H1 (cell line): ENCODE measurements around the gene SGMS1. TPM values are rescaled to one million over a fixed set of nuclear protein-coding genes. Genes with fewer than 3 reads are reported as not detected.

Experiments used
- CTCF ChIA-PET: fragments of 300-600 bp; sonication (Branson Sonifier 250); formaldehyde crosslinking; loops from one replicate; lab custom pipeline; 2021; ENCODE audit not compliant: partially characterized antibody; lab: Charles Lee
- POLR2A ChIA-PET: fragments of 300-600 bp; sonication (Branson Sonifier 250); formaldehyde crosslinking; loops from one replicate; lab custom pipeline; 2021; ENCODE audit warnings: inconsistent platforms; ENCODE audit not compliant: partially characterized antibody; lab: Charles Lee
- DNase-seq, 2 experiments: peaks; one replicate each; pipeline versions ENCODE4 v3.0.0 to v3.0.0-alpha.2; 2010 to 2022; ENCODE audit warnings: low spot score in 2 of 2, low read depth in 1 of 2, mixed read lengths in 1 of 2
- FAIRE-seq: peaks from 2 replicates; lab custom pipeline; 2011; peaks lifted over from hg19 to GRCh38; lab: Jason Lieb, UNC
- H2AFZ ChIP-seq: 2 replicates; pipeline ENCODE4 v1.8.1; 2012; ENCODE audit warnings: low read length, inconsistent platforms
- H2AK5ac ChIP-seq: 2 replicates; pipeline ENCODE4 v1.6.1; 2013; ENCODE audit warnings: low read depth, low read length
- H2BK120ac ChIP-seq: replicated peaks from 2 replicates; pipeline ENCODE3; 2013; ENCODE audit warnings: low read depth, low read length, inconsistent platforms
- H2BK12ac ChIP-seq: 2 replicates; pipeline ENCODE4 v1.6.1; 2013; ENCODE audit warnings: low read depth, low read length
- H2BK15ac ChIP-seq: 2 replicates; pipeline ENCODE4 v1.6.1; 2013; ENCODE audit warnings: low read length
- H2BK20ac ChIP-seq: 2 replicates; pipeline ENCODE4 v1.6.1; 2013; ENCODE audit warnings: low read length
- H2BK5ac ChIP-seq: 2 replicates; pipeline ENCODE4 v1.6.1; 2013; ENCODE audit warnings: low read depth, low read length
- H3K14ac ChIP-seq: 2 replicates; pipeline ENCODE4 v1.6.1; 2013; ENCODE audit warnings: inconsistent platforms; ENCODE audit not compliant: insufficient read length
- H3K18ac ChIP-seq: 2 replicates; pipeline ENCODE4 v1.6.1; 2013; ENCODE audit warnings: low read length; ENCODE audit errors: extremely low read depth
- H3K23ac ChIP-seq: 2 replicates; pipeline ENCODE4 v1.6.1; 2013; ENCODE audit warnings: inconsistent platforms; ENCODE audit not compliant: insufficient read length
- H3K23me2 ChIP-seq: 2 replicates; pipeline ENCODE4 v1.6.1; 2013; ENCODE audit warnings: low read depth, low read length
- H3K27ac ChIP-seq: 2 replicates; pipeline ENCODE4 v1.6.1; 2011; ENCODE audit warnings: low read depth, low read length, inconsistent platforms
- H3K27me3 ChIP-seq, 4 experiments: replicated peaks in 1 of 4; 1 replicate in 1 of 4; 2 replicates in 3 of 4; pipeline versions ENCODE4 v1.6.1 to v1.8.1; 2011 to 2013; ENCODE audit warnings: low read length in 3 of 4, mild to moderate bottlenecking in 3 of 4, inconsistent platforms in 2 of 4, mixed read lengths in 2 of 4, moderate library complexity in 1 of 4; ENCODE audit not compliant: control insufficient read depth in 3 of 4, insufficient read depth in 3 of 4; ENCODE audit errors: extremely low read depth in 1 of 4
- H3K36me3 ChIP-seq, 4 experiments: 2 replicates each; pipeline versions ENCODE4 v1.6.1 to v1.8.1; 2011 to 2013; ENCODE audit warnings: mild to moderate bottlenecking in 4 of 4, low read length in 3 of 4, moderate library complexity in 2 of 4, control low read depth in 1 of 4, inconsistent platforms in 1 of 4; ENCODE audit not compliant: insufficient read depth in 4 of 4, control insufficient read depth in 2 of 4
- H3K4ac ChIP-seq: replicated peaks from 2 replicates; pipeline ENCODE3; 2013; ENCODE audit warnings: low read length, low read depth, mixed read lengths, inconsistent platforms; ENCODE audit not compliant: insufficient read length
- H3K4me1 ChIP-seq, 4 experiments: replicated peaks in 1 of 4; 1 replicate in 1 of 4; 2 replicates in 3 of 4; pipeline versions ENCODE4 v1.6.1 to v1.8.1; 2011 to 2013; ENCODE audit warnings: low read length in 3 of 4, inconsistent platforms in 2 of 4, mixed read lengths in 1 of 4; ENCODE audit not compliant: insufficient read depth in 4 of 4, control insufficient read depth in 3 of 4
- H3K4me2 ChIP-seq, 2 experiments: 2 replicates each; pipeline versions ENCODE4 v1.6.1 to v1.8.1; 2011 to 2013; ENCODE audit warnings: low read depth in 2 of 2, low read length in 2 of 2, control low read depth in 1 of 2, inconsistent platforms in 1 of 2, mild to moderate bottlenecking in 1 of 2; ENCODE audit not compliant: insufficient read depth in 1 of 2
- H3K4me3 ChIP-seq, 4 experiments: fragments of 200-600, 300-600 bp in 1 of 4; sonication (generic), shearing (Covaris generic), sonication (Bioruptor Twin) in 1 of 4; 2 replicates each; pipeline versions ENCODE4 v1.5.1 to v1.8.1; 2011 to 2016; ENCODE audit warnings: low read length in 4 of 4, low read depth in 3 of 4, control low read depth in 2 of 4, inconsistent platforms in 2 of 4, mild to moderate bottlenecking in 2 of 4, mixed read lengths in 1 of 4, moderate library complexity in 1 of 4; ENCODE audit not compliant: insufficient read depth in 2 of 4; ENCODE audit errors: extremely low read depth in 1 of 4
- H3K56ac ChIP-seq: replicated peaks from 2 replicates; pipeline ENCODE3; 2013; ENCODE audit warnings: low read depth, mild to moderate bottlenecking, mixed read lengths, low read length, inconsistent platforms; ENCODE audit not compliant: insufficient read length
- H3K79me1 ChIP-seq: 2 replicates; pipeline ENCODE4 v1.6.1; 2013; ENCODE audit warnings: low read depth, low read length, control low read depth
- H3K79me2 ChIP-seq, 2 experiments: 2 replicates each; pipeline versions ENCODE4 v1.6.1 to v1.8.1; 2012 to 2013; ENCODE audit warnings: low read length in 2 of 2, mild to moderate bottlenecking in 2 of 2, inconsistent platforms in 1 of 2; ENCODE audit not compliant: insufficient read depth in 2 of 2, control insufficient read depth in 1 of 2
- H3K9ac ChIP-seq, 4 experiments: replicated peaks in 1 of 4; 1 replicate in 1 of 4; 2 replicates in 3 of 4; pipeline versions ENCODE4 v1.6.1 to v1.8.1; 2011 to 2013; ENCODE audit warnings: low read depth in 3 of 4, low read length in 3 of 4, control low read depth in 2 of 4, mild to moderate bottlenecking in 2 of 4, moderate library complexity in 2 of 4, inconsistent platforms in 1 of 4; ENCODE audit errors: extremely low read depth in 1 of 4
- H3K9me3 ChIP-seq, 2 experiments: 2 replicates each; pipeline versions ENCODE4 v1.6.1 to v1.8.1; 2012 to 2013; ENCODE audit warnings: mild to moderate bottlenecking in 2 of 2, moderate library complexity in 2 of 2, control low read depth in 1 of 2, inconsistent platforms in 1 of 2, low read depth in 1 of 2, low read length in 1 of 2, mixed read lengths in 1 of 2; ENCODE audit not compliant: insufficient read depth in 2 of 2
- H4K20me1 ChIP-seq, 2 experiments: replicated peaks in 1 of 2; 2 replicates each; pipeline versions ENCODE3 to v1.8.1; 2011 to 2013; ENCODE audit warnings: inconsistent platforms in 2 of 2, low read length in 2 of 2, mild to moderate bottlenecking in 1 of 2; ENCODE audit not compliant: insufficient read depth in 2 of 2, control insufficient read depth in 1 of 2
- H4K5ac ChIP-seq: 2 replicates; pipeline ENCODE4 v1.6.1; 2013; ENCODE audit warnings: low read length, low read depth, mixed read lengths, inconsistent platforms; ENCODE audit not compliant: insufficient read length
- H4K8ac ChIP-seq: 2 replicates; pipeline ENCODE4 v1.8.0; 2013; ENCODE audit warnings: mild to moderate bottlenecking, moderate library complexity, low read length, inconsistent platforms; ENCODE audit not compliant: insufficient read depth; ENCODE audit errors: extremely low read depth
- H4K91ac ChIP-seq: replicated peaks from 2 replicates; pipeline ENCODE3; 2013; ENCODE audit warnings: low read length, mixed read lengths, inconsistent platforms; ENCODE audit not compliant: insufficient read length
- BCL11A ChIP-seq, 2 experiments: IDR thresholded peaks; one replicate each; pipeline ENCODE4 v1.6.1; 2011; ENCODE audit warnings: low read depth in 2 of 2, low read length in 2 of 2, mild to moderate bottlenecking in 2 of 2
- CBX8 ChIP-seq: fragments of 300-800, 300-1000 bp; sonication (generic); IDR thresholded peaks from 2 replicates; pipeline ENCODE4 v1.7.1; 2016; ENCODE audit warnings: low read depth, low read length, borderline replicate concordance
- CEBPB ChIP-seq: IDR thresholded peaks from 2 replicates; pipeline ENCODE4 v1.6.1; 2012; ENCODE audit warnings: low read depth, low read length
- CHD2 ChIP-seq: IDR thresholded peaks from 2 replicates; pipeline ENCODE4 v1.6.1; 2012; ENCODE audit warnings: low read length, improper control_type of control experiment
- EZH2 ChIP-seq: fragments of 200-600 bp; sonication (generic); IDR thresholded peaks from 2 replicates; pipeline ENCODE4 v1.7.1; 2012; ENCODE audit warnings: low read depth, mild to moderate bottlenecking, moderate library complexity, low read length, inconsistent platforms; ENCODE audit not compliant: severe bottlenecking
- GABPA ChIP-seq: IDR thresholded peaks from 2 replicates; pipeline ENCODE4 v1.6.1; 2011; ENCODE audit warnings: mild to moderate bottlenecking, low read length, moderate library complexity, borderline replicate concordance; ENCODE audit not compliant: insufficient read depth
- HDAC6 ChIP-seq: IDR thresholded peaks from one replicate; pipeline ENCODE4 v1.7.1; 2012; ENCODE audit warnings: low read depth, mild to moderate bottlenecking, inconsistent platforms, low read length, moderate library complexity
- KDM5A ChIP-seq: fragments of 200-600 bp; IDR thresholded peaks from 2 replicates; pipeline ENCODE4 v1.7.1; 2012; ENCODE audit warnings: mild to moderate bottlenecking, low read length, inconsistent platforms, mixed read lengths
- MAFK ChIP-seq: IDR thresholded peaks from 2 replicates; pipeline ENCODE4 v1.6.1; 2012; ENCODE audit warnings: low read depth, mild to moderate bottlenecking, improper control_type of control experiment, low read length
- NRF1 ChIP-seq: IDR thresholded peaks from 2 replicates; pipeline ENCODE4 v1.6.1; 2011; ENCODE audit warnings: mild to moderate bottlenecking, low read depth, low read length, improper control_type of control experiment
- SIN3A ChIP-seq, 2 experiments: IDR thresholded peaks in 1 of 2; conservative IDR thresholded peaks in 1 of 2; 2 replicates each; pipeline ENCODE4 v1.6.1; 2011 to 2012; ENCODE audit warnings: low read length in 2 of 2, improper control_type of control experiment in 1 of 2, low read depth in 1 of 2, mild to moderate bottlenecking in 1 of 2
- TBP ChIP-seq: IDR thresholded peaks from 2 replicates; pipeline ENCODE4 v1.6.1; 2011; ENCODE audit warnings: low read depth, low read length, improper control_type of control experiment
- TCF12 ChIP-seq: IDR thresholded peaks from 2 replicates; pipeline ENCODE4 v1.6.1; 2011; ENCODE audit warnings: low read depth, mild to moderate bottlenecking, low read length
- WGBS, 2 experiments: shearing (Covaris generic) in 1 of 2; methylation state at CpG; one replicate each; pipeline versions ENCODE4 v1.1.6 to v1.1.7; 2013 to 2015; ENCODE audit warnings: low lambda C conversion rate in 2 of 2, mixed read lengths in 2 of 2, inconsistent platforms in 1 of 2, low coverage in 1 of 2, missing lambda C conversion rate in 1 of 2; ENCODE audit not compliant: insufficient replicate concordance in 2 of 2, insufficient coverage in 1 of 2, insufficient read length in 1 of 2; ENCODE audit errors: extremely low coverage in 1 of 2, missing lambda C conversion rate in 1 of 2; 5-methylcytosine and 5-hydroxymethylcytosine counted together
- polyA plus RNA-seq, 7 experiments: library from polyadenylated mRNA; depleted of rRNA in 3 of 7; stranded (reverse) in 5 of 7; unstranded in 2 of 7; fragments of >200 nt in 5 of 7; fragments of 200-250 nt in 2 of 7; gene quantifications; 1 replicate in 5 of 7; 2 replicates in 1 of 7; 4 replicates in 1 of 7; pipeline versions ENCODE4 v1.2.1 to v1.2.3, GENCODE V29; 2011 to 2013; ENCODE audit warnings: missing spikeins in 2 of 7, mixed read lengths in 2 of 7
- total RNA-seq: library from RNA; stranded (reverse); fragmentation: NEBNext Ultra II Directional; extraction: Animal tissue kit (Norgen Biotek cat#: 25700); gene quantifications from 2 replicates; pipeline ENCODE4 v1.2.1, GENCODE V29; 2021
- TF ChIP-seq, protein P1 (sequence below): IDR thresholded peaks from 2 replicates; pipeline ENCODE4 v1.6.1; 2012; ENCODE audit warnings: inconsistent platforms

Gene SGMS1
- total and polyA plus RNA-seq, 2 of the 8 experiments (the other 6 are each of a cell fraction or from before 2014, with no cell fraction given), result 6.0 to 15.6 TPM

DNA sequence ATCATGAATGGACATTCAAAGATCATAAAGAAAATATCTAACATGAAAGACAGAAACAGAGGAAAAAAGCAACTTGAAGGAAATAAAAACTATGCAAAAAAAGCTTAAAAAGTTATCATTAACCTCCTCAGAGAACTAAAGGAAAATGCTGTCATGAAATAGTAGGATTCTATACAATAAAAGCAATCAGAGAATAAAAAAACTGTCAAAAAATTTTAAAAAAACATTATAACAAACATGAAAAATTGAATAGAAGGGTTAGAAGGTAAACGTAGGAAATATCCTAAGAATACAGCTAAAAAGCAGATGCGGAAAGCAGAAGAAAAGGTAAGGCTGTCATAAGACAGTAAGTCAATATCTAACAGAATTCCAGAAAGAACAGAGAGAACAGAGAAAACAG is 44.8 kb downstream of the SGMS1 start:
- H3K23me2 ChIP-seq, result no peaks in the 10 kb centered on the region
- H4K91ac ChIP-seq, result no peak overlapping the region
- H2AK5ac ChIP-seq, result no peak overlapping the region
- H3K79me2 ChIP-seq, result peaks cover 0 to 52% of the 10 kb centered on the region in 2 experiments; a peak in 2 of 4 replicates
- no peak overlapping the region for H3K18ac ChIP-seq
- H4K8ac ChIP-seq, result no peak overlapping the region
- no peaks in the 10 kb centered on the region for H4K20me1 ChIP-seq
- WGBS, 2 experiments, result 92% methylated on average over 2 of the region's 2 CpGs; no CpG with 5 or more reads in 1 of the 2 experiments
- no peak overlapping the region for H2BK120ac ChIP-seq
- no peak overlapping the region for H3K9ac ChIP-seq
- FAIRE-seq (no peak), DNase-seq (no peak)
- ChIA-PET POLR2A (no interaction called here), CTCF (interaction anchor here (0.9 to 5.1 kb wide), 4 partner anchors 8 to 43 kb away, joined by 3 to 30 read pairs (median 11); no protein-coding TSS in a partner anchor)
- H2BK15ac ChIP-seq, result no peak overlapping the region
- no peak overlapping the region for H2BK20ac ChIP-seq
- no peak overlapping the region for H2AFZ ChIP-seq
- H3K4me3 ChIP-seq, result no peak overlapping the region
- peaks cover 0 to 6% (median 2%) of the 10 kb centered on the region in 4 experiments; a peak in 1 of 8 replicates for H3K36me3 ChIP-seq
- H3K27me3 ChIP-seq, result no peaks in the 10 kb centered on the region
- H2BK12ac ChIP-seq, result no peak overlapping the region
- peaks cover 4 to 8% (median 5%) of the 10 kb centered on the region in 4 experiments; a peak in 4 of 7 replicates for H3K4me1 ChIP-seq
- no peaks in the 10 kb centered on the region for H3K9me3 ChIP-seq
- H3K27ac ChIP-seq, result no peak overlapping the region
- no peak overlapping the region for H3K56ac ChIP-seq
- no peak overlapping the region for H3K4ac ChIP-seq
- H3K23ac ChIP-seq, result no peak overlapping the region
- no peak overlapping the region for H3K14ac ChIP-seq
- H3K79me1 ChIP-seq, result peaks cover 5% of the 10 kb centered on the region
- H4K5ac ChIP-seq, result no peak overlapping the region
- H3K4me2 ChIP-seq, result no peak overlapping the region
- H2BK5ac ChIP-seq, result no peak overlapping the region
- TF ChIP-seq KDM5A (no peak), TBP (no peak), NRF1 (no peak), CBX8 (no peak), CHD2 (no peak), GABPA (no peak), BCL11A (IDR thresholded peaks at IDR 0.05; ENCODE audit: low read depth in 2 of 2, low read length in 2 of 2) (no peak), HDAC6 (no peak), EZH2 (no peak), TCF12 (no peak), CEBPB (no peak), MAFK (no peak), SIN3A (conservative IDR thresholded peaks at IDR 0.05 in 1 of 2, IDR thresholded peaks at IDR 0.05 in 1 of 2; ENCODE audit: low read depth in 1 of 2, low read length in 2 of 2) (no peak)
- TF ChIP-seq, protein P1, sequence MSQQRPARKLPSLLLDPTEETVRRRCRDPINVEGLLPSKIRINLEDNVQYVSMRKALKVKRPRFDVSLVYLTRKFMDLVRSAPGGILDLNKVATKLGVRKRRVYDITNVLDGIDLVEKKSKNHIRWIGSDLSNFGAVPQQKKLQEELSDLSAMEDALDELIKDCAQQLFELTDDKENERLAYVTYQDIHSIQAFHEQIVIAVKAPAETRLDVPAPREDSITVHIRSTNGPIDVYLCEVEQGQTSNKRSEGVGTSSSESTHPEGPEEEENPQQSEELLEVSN, result no peak
